MM.1S (cell line): ENCODE results near the gene ANKLE1.

Source experiments
- DNase-seq: peaks from one replicate; pipeline ENCODE4 v3.0.0-alpha.2; 2015
- H2AFZ ChIP-seq: fragments of 300-600 bp; sonication (generic); 2 replicates; pipeline ENCODE4 v1.6.0; 2016; ENCODE audit warnings: antibody characterized with exemption, low read length
- H3F3A ChIP-seq: fragments of 300-600 bp; sonication (generic); 2 replicates; pipeline ENCODE4 v1.6.1; 2016; ENCODE audit warnings: mild to moderate bottlenecking, antibody characterized with exemption, low read length, moderate library complexity, mixed read lengths; ENCODE audit not compliant: insufficient read depth
- H3K27ac ChIP-seq: fragments of 300-600 bp; sonication (generic); 2 replicates; pipeline ENCODE4 v1.5.1; 2016; ENCODE audit warnings: mild to moderate bottlenecking, low read length
- H3K27me3 ChIP-seq: fragments of 300-600 bp; sonication (generic); replicated peaks from 2 replicates; pipeline ENCODE4 v1.6.0; 2016; ENCODE audit warnings: low read length; ENCODE audit not compliant: insufficient read depth
- H3K36me3 ChIP-seq: fragments of 300-600 bp; sonication (generic); replicated peaks from 2 replicates; pipeline ENCODE4 v1.6.1; 2016; ENCODE audit warnings: mild to moderate bottlenecking, low read length, mixed read lengths; ENCODE audit not compliant: insufficient read depth
- H3K4me1 ChIP-seq: fragments of 300-600 bp; sonication (generic); 2 replicates; pipeline ENCODE4 v1.6.1; 2016; ENCODE audit warnings: low read length, mixed read lengths
- H3K4me2 ChIP-seq: fragments of 300-600 bp; sonication (generic); 2 replicates; pipeline ENCODE4 v1.6.0; 2016; ENCODE audit warnings: low read depth, low read length
- H3K4me3 ChIP-seq: fragments of 300-600 bp; sonication (generic); 2 replicates; pipeline ENCODE4 v1.5.1; 2016; ENCODE audit warnings: low read length, mixed read lengths
- H3K79me2 ChIP-seq: fragments of 300-600 bp; sonication (generic); 2 replicates; pipeline ENCODE4 v1.6.1; 2016; ENCODE audit warnings: mixed run types, low read length, mixed read lengths
- H3K9ac ChIP-seq: fragments of 300-600 bp; sonication (generic); 2 replicates; pipeline ENCODE4 v1.6.1; 2016; ENCODE audit warnings: low read length, mixed read lengths
- H3K9me2 ChIP-seq: fragments of 300-600 bp; sonication (generic); replicated peaks from 2 replicates; pipeline ENCODE4 v1.6.1; 2016; ENCODE audit warnings: mild to moderate bottlenecking, low read length, mixed read lengths; ENCODE audit not compliant: insufficient read depth
- H3K9me3 ChIP-seq: fragments of 300-600 bp; sonication (generic); replicated peaks from 2 replicates; pipeline ENCODE4 v1.6.1; 2016; ENCODE audit warnings: mild to moderate bottlenecking, low read length, mixed read lengths; ENCODE audit not compliant: insufficient read depth
- H4K20me1 ChIP-seq: fragments of 300-600 bp; sonication (generic); 2 replicates; pipeline ENCODE4 v1.6.1; 2016; ENCODE audit warnings: mild to moderate bottlenecking, low read length, moderate library complexity, mixed read lengths; ENCODE audit not compliant: insufficient read depth
- EZH2 ChIP-seq: fragments of 300-600 bp; sonication (generic); optimal IDR thresholded peaks from 2 replicates; pipeline ENCODE3; 2017; ENCODE audit warnings: low read depth, mild to moderate bottlenecking, antibody characterized with exemption, low read length, mixed read lengths
- EZH2phosphoT487 ChIP-seq: fragments of 300-600 bp; sonication (generic); IDR thresholded peaks from 2 replicates; pipeline ENCODE4 v1.6.1; 2018; ENCODE audit warnings: antibody characterized with exemption, low read length
- TF ChIP-seq, protein P1 (sequence below): fragments of 300-600 bp; sonication (generic); IDR thresholded peaks from 2 replicates; pipeline ENCODE4 v1.5.1; 2016; ENCODE audit warnings: antibody characterized with exemption, low read length, mixed read lengths

Gene ANKLE1

DNA sequence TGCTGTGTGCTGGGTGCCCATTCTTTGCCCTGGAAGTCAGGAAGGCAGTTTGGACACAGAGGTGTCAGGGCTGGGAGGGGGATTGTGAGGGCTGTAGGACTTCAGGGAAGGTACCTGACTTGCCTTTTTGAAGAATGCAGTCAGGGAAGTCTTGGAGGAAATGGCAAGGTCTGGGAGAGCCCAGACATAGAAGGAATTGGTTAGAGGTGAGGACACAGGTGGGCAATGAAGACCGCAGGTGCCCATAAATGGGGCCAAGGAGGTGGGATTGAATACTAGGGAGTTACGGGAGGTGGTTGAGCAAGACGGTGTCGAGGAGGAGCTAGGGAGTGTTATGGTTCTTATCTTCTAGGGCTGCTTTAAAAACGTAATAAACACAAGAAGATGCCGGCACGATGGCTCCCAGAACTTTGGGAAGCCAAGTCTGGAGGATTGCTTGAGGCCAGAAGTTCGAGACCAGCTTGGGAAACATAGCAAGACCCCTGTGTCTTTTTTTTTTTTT lies 26.2 kb downstream of the ANKLE1 start:
- Histone ChIP-seq H3K36me3 (no peaks in the 10 kb centered on the region), H3K9ac (no peak overlapping the region), H2AFZ (no peak overlapping the region), H3K4me1 (peaks cover 18% of the 10 kb centered on the region), H3K27me3 (no peaks in the 10 kb centered on the region), H3K9me2 (no peaks in the 10 kb centered on the region), H3K27ac (no peak overlapping the region), H3K9me3 (no peaks in the 10 kb centered on the region), H4K20me1 (no peaks in the 10 kb centered on the region), H3K4me3 (no peak overlapping the region), H3K4me2 (no peak overlapping the region), H3F3A (peaks cover 24% of the 10 kb centered on the region), H3K79me2 (peaks cover 56% of the 10 kb centered on the region)
- TF ChIP-seq, protein P1, sequence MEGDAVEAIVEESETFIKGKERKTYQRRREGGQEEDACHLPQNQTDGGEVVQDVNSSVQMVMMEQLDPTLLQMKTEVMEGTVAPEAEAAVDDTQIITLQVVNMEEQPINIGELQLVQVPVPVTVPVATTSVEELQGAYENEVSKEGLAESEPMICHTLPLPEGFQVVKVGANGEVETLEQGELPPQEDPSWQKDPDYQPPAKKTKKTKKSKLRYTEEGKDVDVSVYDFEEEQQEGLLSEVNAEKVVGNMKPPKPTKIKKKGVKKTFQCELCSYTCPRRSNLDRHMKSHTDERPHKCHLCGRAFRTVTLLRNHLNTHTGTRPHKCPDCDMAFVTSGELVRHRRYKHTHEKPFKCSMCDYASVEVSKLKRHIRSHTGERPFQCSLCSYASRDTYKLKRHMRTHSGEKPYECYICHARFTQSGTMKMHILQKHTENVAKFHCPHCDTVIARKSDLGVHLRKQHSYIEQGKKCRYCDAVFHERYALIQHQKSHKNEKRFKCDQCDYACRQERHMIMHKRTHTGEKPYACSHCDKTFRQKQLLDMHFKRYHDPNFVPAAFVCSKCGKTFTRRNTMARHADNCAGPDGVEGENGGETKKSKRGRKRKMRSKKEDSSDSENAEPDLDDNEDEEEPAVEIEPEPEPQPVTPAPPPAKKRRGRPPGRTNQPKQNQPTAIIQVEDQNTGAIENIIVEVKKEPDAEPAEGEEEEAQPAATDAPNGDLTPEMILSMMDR: no peak
- TF ChIP-seq EZH2: no peak
- DNase-seq: no peak

DNA sequence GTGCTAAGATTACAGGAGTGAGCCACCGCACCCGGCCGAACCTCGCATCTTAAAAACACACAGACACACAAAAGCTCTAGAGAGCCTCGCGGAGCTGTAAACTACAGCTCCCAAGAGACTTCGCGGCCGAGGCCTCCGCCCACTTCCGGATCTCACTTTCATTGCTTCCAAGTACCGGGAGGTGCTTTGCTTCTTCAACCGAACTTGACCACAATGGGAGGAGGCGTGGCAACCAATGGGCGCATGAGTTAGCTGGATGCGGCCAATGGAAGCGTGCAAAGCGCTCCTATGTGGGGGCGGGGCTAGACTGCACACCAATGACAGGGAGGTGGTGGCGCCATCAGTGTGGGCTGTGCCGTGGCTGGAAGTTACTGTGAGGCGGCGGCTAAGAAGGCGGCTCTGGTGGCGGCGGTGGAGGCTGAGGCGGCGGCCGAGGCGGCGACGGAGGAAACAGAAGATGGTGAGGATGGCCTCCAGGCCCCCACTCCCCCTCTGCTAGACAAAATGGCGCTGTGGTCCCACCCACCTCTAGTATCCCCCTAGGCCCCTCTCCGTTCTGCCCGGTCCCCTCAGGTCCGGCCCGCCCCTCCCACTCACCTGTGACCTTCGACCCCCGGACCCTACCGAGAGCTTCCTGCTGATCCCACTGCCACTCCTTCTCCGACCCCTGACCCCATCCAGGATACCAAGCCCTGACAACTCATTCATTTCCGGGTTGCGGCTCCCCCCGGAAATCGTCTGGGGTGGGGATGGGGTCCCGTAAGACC lies 27.7 kb downstream of the ANKLE1 start, which contains the start of gene DDA1:
Gene DDA1 (plus strand): TSS at position 366 of the 767 bp plus-strand sequence. CDS start 92 bp downstream, at position 458.
- DNase-seq: peak; percentile 100
- no peak for TF ChIP-seq EZH2
- TF ChIP-seq EZH2phosphoT487: no peak
- TF ChIP-seq, protein P1: no peak
- no peaks in the 10 kb centered on the region for H3K9me3 ChIP-seq
- H3K4me2 ChIP-seq: peak within 1 kb of the TSS; percentile 89
- 0 out of 2 replicates have a peak, but pooled peaks cover under 1% of the 10 kb centered on the region for H3K36me3 ChIP-seq
- peaks cover 14% of the 10 kb centered on the region for H3K4me1 ChIP-seq
- peak within 1 kb of the TSS; percentile 83 for H3K9ac ChIP-seq
- no peaks in the 10 kb centered on the region for H4K20me1 ChIP-seq
- H3K9me2 ChIP-seq: no peaks in the 10 kb centered on the region
- H3K4me3 ChIP-seq: peak within 1 kb of the TSS; percentile 94
- H3K27ac ChIP-seq: no peak within 1 kb of the TSS
- no peaks in the 10 kb centered on the region for H3K27me3 ChIP-seq
- H3F3A ChIP-seq: peaks cover 23% of the 10 kb centered on the region
- H2AFZ ChIP-seq: peak within 1 kb of the TSS; percentile 11; the same call in 1 of the 2 replicates
- peaks cover 66% of the 10 kb centered on the region for H3K79me2 ChIP-seq

DNA sequence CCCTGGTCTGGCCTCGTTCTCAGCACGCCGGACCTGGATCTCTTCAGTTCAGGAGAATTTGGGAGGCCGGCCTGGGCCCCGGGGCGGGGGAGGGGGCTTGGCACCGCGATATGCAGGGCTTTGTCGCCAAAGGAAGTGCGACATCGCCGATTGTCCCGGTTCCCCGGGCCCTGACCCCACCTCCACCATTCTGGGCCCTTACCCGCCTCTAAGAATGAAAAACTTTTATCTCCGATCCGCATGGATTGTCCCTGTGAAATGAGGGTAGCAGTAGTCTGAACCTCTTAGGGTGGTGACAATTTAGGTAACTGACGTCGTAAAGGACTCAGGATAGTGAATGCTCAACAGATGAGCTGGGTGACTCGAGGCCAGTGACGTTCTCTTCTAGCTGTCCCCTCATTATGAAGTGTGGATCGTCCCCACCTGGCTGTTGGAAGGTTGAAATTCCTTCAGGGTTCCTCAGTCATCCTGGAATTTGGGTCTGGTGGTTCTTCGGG lies 28.3 kb downstream of the ANKLE1 start:
- no peak overlapping the region for H3K27ac ChIP-seq
- H3K4me2 ChIP-seq: peak overlapping the region; percentile 89
- H3K79me2 ChIP-seq: peaks cover 69% of the 10 kb centered on the region
- H3K9ac ChIP-seq: peak overlapping the region; percentile 83
- H3K9me3 ChIP-seq: no peaks in the 10 kb centered on the region
- TF ChIP-seq, protein P1: no peak
- TF ChIP-seq EZH2 (no peak), EZH2phosphoT487 (no peak)
- no peak for DNase-seq
- peak overlapping the region; percentile 94 for H3K4me3 ChIP-seq
- peak overlapping the region; percentile 11; the same call in 1 of the 2 replicates for H2AFZ ChIP-seq
- H3F3A ChIP-seq: peaks cover 18% of the 10 kb centered on the region
- H3K36me3 ChIP-seq: 0 out of 2 replicates have a peak, but pooled peaks cover 4% of the 10 kb centered on the region
- no peaks in the 10 kb centered on the region for H3K9me2 ChIP-seq
- no peaks in the 10 kb centered on the region for H4K20me1 ChIP-seq
- no peaks in the 10 kb centered on the region for H3K27me3 ChIP-seq
- H3K4me1 ChIP-seq: peaks cover 8% of the 10 kb centered on the region
